GM12874 (cell line): ENCODE measurements around the gene REXO1.

Experiments used
- TF ChIP-seq, protein P1 (sequence below): IDR thresholded peaks from 2 replicates; pipeline ENCODE4 v1.5.1; 2011; ENCODE audit warnings: low read depth, mild to moderate bottlenecking, control low read depth, low read length, moderate library complexity; ENCODE audit not compliant: insufficient read depth

REXO1 gene

DNA sequence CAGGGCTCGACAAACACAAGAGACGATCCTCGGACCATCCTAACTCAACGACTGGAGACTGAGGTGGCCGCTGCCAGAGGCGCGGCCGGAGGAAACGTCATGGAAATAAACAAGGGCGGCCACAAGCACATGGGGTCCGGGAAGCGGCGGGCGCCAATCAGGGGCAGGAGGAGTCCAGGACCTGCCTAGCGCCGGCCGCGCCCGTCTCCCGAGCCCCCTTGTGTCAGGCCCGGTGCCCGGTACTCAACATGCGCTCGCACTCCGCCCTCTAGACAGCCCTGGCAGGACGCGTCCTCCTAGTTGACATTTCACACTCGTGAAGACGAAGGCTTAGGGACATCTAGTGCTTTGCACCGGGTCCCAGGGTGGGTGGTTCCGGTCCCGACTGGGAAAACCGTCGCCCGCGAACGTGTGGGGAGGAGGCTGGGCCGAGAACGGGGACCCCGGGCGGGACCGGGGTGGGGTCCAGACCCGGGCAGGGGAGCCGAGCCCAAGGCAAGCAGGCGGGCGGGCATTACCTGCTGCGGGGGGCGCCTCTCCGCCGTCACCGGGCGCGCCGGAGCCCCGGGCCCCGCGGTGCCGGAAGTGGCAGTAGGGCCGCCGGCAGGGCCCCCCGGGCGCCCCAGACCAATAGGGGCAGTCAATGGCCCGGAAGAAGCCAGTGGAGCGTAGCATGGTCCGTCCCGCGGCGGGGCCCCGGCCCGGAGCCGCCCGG is 442 bp downstream of the REXO1 start:
- TF ChIP-seq, protein P1, sequence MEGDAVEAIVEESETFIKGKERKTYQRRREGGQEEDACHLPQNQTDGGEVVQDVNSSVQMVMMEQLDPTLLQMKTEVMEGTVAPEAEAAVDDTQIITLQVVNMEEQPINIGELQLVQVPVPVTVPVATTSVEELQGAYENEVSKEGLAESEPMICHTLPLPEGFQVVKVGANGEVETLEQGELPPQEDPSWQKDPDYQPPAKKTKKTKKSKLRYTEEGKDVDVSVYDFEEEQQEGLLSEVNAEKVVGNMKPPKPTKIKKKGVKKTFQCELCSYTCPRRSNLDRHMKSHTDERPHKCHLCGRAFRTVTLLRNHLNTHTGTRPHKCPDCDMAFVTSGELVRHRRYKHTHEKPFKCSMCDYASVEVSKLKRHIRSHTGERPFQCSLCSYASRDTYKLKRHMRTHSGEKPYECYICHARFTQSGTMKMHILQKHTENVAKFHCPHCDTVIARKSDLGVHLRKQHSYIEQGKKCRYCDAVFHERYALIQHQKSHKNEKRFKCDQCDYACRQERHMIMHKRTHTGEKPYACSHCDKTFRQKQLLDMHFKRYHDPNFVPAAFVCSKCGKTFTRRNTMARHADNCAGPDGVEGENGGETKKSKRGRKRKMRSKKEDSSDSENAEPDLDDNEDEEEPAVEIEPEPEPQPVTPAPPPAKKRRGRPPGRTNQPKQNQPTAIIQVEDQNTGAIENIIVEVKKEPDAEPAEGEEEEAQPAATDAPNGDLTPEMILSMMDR: no peak

DNA sequence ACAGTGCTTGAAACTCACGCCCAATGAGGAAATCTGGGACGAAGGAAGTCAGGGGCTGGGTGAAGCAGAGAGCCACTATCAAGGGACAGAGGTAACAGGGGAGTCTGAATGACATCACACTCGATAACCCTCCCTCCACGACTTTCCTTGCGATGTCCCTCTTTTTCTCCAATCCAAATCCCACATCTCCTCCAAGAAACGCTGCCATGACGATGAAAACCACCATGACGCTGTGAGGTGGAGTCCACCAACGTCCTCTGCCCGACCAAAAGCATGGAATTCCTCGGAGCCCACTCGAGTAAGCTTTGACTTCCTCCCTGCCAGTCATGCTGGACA is 967 bp downstream of the REXO1 start:
- TF ChIP-seq, protein P1: no peak

DNA sequence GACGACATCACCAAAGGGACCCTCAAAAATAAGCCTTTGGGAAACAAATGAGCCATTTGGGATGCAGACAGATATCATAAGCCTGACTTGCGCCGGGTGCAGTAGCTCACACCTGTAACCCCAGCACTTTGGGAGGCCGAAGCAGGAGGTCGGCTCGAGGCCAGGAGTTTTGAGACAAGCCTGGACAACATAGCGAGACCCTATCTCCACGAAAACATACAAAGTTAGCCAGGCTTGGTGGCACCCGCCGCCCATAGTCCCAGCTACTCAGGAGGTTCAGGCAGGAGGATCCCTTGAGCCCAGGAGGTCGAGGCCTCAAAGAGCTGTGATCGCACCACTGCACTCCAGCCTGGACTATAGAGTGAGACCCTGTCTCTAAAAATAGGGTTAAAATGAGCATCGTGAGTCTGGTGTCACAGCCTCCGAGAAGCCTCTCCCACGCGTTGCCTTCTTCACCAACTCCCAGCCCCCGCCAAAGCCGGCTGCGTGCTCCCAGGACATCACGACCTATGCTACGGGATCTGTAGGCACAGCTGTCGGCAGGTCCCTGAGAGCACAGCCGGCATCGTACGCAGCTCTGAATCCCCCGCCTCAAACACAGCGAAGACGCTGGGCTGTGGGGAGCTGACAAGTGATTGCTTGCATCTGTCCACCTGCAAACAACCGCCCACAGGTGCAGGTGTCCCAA is 1.6 kb downstream of the REXO1 start:
- TF ChIP-seq, protein P1: no peak

DNA sequence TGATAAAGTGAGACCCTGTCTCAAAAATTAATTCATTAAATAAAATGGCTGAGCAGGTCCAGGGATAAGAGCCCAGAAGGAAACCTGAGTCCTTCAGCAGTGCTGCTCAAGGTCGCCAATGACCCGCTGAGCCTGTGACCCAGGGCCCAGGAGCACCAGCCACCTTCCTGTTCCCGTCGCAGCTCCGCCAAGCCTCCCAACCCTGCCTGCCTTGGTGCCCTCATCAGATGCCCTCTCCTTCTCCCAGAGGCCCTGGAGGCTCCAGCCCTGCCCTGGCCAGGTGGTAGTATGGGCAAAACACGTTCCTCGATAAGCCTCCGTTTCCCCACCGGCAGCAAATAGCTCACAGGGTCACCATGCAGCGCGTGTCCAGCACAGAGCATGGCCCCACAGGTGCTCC is 2.6 kb downstream of the REXO1 start:
- TF ChIP-seq, protein P1: no peak

- TF ChIP-seq, protein P1: no peak
These were observed 3.2 kb downstream of the REXO1 start for GRCh38 chr19:1845125-1845515.

DNA sequence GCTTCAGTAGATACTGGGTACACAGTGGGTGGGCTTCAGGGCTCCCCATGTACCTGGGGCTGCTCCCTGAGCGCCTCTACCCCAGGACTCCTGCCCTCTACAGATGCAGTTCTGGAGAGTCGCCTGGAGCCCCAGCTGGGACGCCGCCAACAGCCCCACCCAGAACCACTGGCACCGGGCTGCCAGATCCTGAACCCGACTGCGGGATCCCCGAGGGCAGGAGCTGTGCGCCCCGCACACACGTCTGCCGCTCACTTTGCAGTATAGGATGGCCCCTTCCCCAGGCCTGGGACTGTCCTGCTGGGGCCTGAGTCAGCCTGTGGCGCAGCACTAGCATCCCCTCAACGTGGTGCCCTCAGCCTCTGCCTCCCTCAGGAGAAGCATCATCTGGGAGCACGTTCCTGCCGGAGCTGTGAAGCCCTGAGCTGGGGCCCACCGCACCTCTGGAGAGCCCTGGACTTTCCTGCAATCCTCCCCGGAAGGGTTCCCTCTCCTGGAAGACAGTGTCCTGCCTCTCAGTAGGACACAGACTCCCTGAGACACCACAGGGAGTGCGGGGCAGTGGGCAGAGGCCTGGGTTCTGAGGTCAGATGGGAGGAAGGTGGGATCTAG is 3.7 kb downstream of the REXO1 start:
- TF ChIP-seq, protein P1: no peak

DNA sequence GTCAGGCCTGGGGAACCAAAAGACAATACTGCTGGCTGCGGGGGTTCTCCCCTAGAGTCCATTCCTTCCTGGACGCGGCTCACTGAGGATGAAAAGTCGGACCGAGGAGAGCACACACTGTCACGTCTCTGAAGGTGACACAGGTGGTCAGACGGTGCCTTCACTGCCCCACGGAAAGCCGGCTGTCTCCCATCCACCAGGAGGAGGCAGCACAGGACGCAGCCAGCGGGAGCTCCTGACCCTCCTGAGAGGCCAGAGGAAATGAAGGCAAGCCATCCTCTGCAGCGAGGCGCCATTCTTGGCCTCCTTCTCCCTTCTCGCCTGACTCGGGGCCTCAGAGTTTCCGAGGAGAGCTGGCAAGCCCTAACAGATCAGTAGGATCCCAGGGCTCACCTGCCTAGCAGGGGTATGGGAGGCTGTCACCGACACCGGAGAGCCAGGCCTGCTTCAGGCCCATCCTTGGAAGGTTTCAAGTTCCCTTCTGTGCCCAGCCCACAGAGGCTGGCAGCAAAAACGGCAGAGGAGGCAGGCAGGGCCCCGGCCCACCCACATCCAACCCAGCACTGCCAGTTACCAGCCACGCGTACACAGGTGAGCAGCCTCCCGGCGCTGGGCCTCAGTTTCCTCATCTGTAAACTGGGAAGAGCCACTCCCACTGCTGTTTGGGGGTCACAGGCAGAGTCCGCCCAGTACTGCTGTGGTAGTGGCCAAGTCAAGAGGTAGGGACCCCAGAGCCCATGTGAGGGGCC is 4.5 kb downstream of the REXO1 start:
- TF ChIP-seq, protein P1: no peak
